ENCODE data around the gene CD3E.

The CD3E gene

DNA sequence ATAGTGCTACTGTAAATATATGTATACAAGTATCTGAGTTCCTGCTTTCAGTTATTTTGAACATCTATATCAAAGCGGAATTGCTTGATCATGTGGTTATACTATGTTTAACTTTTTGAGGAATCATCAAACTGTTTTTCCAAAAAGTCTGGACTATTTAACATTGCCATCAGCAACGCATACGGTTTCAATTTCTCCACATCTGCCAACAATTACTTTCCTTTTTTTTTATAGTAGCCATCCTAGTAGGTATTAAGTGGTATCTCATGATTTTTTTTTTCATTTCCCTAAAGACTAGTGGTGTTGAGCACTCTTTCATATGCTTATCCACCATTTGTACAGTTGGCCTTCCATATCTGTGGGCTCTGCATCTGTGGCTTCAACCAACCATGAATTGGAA, 53.5 kb downstream of the CD3E start:
- H3K27ac ChIP-seq = no peak overlapping the region
- TF ChIP-seq, protein P1, sequence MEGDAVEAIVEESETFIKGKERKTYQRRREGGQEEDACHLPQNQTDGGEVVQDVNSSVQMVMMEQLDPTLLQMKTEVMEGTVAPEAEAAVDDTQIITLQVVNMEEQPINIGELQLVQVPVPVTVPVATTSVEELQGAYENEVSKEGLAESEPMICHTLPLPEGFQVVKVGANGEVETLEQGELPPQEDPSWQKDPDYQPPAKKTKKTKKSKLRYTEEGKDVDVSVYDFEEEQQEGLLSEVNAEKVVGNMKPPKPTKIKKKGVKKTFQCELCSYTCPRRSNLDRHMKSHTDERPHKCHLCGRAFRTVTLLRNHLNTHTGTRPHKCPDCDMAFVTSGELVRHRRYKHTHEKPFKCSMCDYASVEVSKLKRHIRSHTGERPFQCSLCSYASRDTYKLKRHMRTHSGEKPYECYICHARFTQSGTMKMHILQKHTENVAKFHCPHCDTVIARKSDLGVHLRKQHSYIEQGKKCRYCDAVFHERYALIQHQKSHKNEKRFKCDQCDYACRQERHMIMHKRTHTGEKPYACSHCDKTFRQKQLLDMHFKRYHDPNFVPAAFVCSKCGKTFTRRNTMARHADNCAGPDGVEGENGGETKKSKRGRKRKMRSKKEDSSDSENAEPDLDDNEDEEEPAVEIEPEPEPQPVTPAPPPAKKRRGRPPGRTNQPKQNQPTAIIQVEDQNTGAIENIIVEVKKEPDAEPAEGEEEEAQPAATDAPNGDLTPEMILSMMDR (conservative IDR thresholded peaks at IDR 0.05) = no peak

DNA sequence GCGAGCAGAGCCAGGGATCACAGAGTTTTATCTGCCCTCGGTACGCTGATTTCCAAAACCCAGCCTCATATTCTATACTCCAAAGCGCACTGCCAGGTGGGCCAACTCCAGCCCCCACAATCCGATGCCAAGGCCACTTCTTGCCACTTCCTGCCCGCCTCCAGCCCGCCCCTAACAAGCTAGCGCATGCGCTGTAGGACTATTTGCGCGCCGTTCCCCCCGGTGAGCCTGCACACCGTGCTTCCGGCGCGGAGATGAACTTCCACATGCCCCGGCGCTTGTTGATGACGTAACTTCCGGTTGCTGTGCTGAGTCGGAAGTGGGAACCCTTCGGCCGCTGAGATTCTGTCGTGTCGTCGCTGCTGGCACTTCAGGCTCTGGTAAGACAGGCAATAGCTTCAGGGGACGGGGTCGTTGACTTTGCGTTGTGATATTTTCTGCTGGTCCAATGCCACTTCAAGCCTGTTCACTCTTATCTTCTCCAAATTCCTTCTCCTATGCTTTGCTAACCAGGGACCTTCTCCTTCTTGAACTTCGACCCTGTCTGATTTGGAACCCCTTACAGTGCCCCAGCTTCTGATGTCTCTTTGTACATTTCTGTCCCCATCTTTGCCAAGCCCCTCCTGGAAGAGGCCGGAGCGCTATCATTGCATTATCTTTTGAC, 54.9 kb downstream of the CD3E start, which contains the start of gene UBE4A:
Gene UBE4A, plus strand, starts transcription at position 306 of the 664 bp plus-strand sequence. CDS start 5,481 bp downstream, outside the sequence.
- peak within 1 kb of the TSS; percentile 69; the same call in 1 of the 2 replicates for H3K27ac ChIP-seq
- TF ChIP-seq, protein P1 (conservative IDR thresholded peaks at IDR 0.05) = no peak

DNA sequence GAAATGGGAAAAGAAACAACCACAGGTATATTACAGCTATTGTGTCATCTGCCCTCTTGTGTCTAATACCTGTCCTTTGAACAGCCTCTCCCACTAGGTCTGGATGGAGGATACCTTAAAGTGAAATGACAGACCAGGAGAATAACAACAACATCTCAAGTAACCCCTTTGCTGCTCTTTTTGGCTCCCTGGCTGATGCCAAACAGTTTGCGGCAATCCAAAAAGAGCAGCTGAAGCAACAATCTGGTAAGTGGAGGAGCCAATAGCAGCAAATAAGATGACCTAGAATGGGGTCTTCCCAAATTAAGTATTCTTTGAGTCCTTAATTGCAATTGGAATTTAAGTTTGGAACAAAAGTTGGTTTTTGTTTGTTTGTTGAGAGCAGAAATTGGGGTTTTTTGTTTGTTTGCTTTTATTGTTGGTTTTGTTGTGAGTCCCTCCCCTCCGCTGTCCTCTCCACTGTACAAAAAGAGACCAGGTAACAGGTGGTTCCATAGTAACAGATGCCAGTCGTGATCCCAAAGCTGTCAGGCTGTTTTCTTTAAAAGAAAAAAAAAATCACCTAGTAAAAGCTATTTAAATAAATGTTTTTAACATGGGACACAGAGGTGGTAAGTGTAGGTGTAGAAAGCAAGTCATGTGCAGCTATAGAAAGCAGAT, 60.6 kb downstream of the CD3E start:
- TF ChIP-seq, protein P1 (conservative IDR thresholded peaks at IDR 0.05) = no peak
- H3K27ac ChIP-seq = peak overlapping the region; percentile 70

Data from VCaP (cell line).